Cerebellar cortex (tissue), 1 donor: Measurements from ENCODE around the gene NUP214.
"Not testable (repeated sequence)": the region's sequence is repeated elsewhere in the genome, so short reads cannot be mapped to it uniquely, and the experiment has no call there.

Source experiments
- DNase-seq: peaks from one replicate; pipeline ENCODE4 v3.0.0-alpha.2; 2015; ENCODE audit warnings: low spot score

The NUP214 gene

GRCh38 chr9:131161585-131161984 is 36.2 kb downstream of the NUP214 start:
- no peak for DNase-seq

GRCh38 chr9:131162886-131163285 is 37.5 kb downstream of the NUP214 start:
- no peak for DNase-seq

- no peak for DNase-seq
These were observed 40.1 kb downstream of the NUP214 start for GRCh38 chr9:131165523-131165922.

GRCh38 chr9:131167146-131167692 is 41.8 kb downstream of the NUP214 start:
- peak; percentile 17 for DNase-seq

GRCh38 chr9:131167936-131168335 is 42.5 kb downstream of the NUP214 start:
- no peak for DNase-seq

GRCh38 chr9:131169563-131170240 is 44.3 kb downstream of the NUP214 start:
- DNase-seq, result no peak

GRCh38 chr9:131173995-131174394 is 48.6 kb downstream of the NUP214 start:
- DNase-seq, result no peak

- no peak for DNase-seq
These were observed 49.4 kb downstream of the NUP214 start for GRCh38 chr9:131174681-131175239.

- no peak for DNase-seq
These were observed 52.5 kb downstream of the NUP214 start for GRCh38 chr9:131177898-131178297.

GRCh38 chr9:131178382-131178781 is 53.0 kb downstream of the NUP214 start:
- peak; percentile 61 for DNase-seq

- no peak for DNase-seq
These were observed 53.5 kb downstream of the NUP214 start for GRCh38 chr9:131178926-131179325.

GRCh38 chr9:131179561-131180219 is 54.3 kb downstream of the NUP214 start:
- DNase-seq, result no peak

- no peak for DNase-seq
These were observed 55.1 kb downstream of the NUP214 start for GRCh38 chr9:131180454-131180853.

- DNase-seq, result no peak
These were observed 55.8 kb downstream of the NUP214 start for GRCh38 chr9:131181091-131181681.

GRCh38 chr9:131185924-131186323 is 60.5 kb downstream of the NUP214 start:
- DNase-seq, result no peak

GRCh38 chr9:131186622-131187021 is 61.2 kb downstream of the NUP214 start:
- DNase-seq, result no peak

GRCh38 chr9:131187957-131188356 is 62.6 kb downstream of the NUP214 start:
- DNase-seq, result no peak

GRCh38 chr9:131188976-131189375 is 63.6 kb downstream of the NUP214 start:
- DNase-seq, result no peak

GRCh38 chr9:131190191-131190590 is 64.8 kb downstream of the NUP214 start:
- no peak for DNase-seq

GRCh38 chr9:131191032-131191431 is 65.6 kb downstream of the NUP214 start:
- not testable (repeated sequence) for DNase-seq

- no peak for DNase-seq
These were observed 66.5 kb downstream of the NUP214 start for GRCh38 chr9:131191857-131192256.

- no peak for DNase-seq
These were observed 67.7 kb downstream of the NUP214 start for GRCh38 chr9:131193051-131193450.

GRCh38 chr9:131194762-131195161 is 69.4 kb downstream of the NUP214 start:
- no peak for DNase-seq
